ENCODE data around the gene NPR2. TPM values are rescaled to one million over a fixed set of nuclear protein-coding genes. Genes with fewer than 3 reads are reported as not detected.

The NPR2 gene
- total RNA-seq, 2 experiments from 2014 or later, result 4.7 to 9.8 TPM

DNA sequence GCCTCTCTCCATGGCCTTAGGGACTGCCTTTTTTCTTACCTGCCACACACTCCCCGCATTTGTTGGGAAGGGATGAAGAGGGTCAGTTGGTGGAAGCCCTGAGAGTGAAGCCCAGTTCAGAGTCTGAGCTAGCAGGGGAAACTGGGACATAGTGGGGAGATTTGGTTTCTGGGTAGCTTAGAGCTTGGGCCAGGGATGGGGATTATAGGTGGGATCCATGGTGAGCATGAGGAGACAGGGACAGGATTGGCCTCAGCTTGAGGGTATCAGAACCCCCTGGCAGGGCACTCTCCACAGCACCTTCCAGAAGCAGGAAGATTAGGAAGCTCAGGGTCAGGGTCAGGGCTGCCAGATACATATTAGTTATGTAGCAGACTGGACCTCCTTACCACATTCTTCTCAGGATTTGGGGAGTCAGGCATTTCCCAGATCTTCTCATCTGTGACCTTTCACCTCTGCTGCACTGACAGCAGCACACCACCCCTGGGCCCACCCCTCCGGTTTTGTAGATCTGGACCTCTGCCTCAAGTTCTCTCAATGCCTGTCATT, 61.0 kb downstream of the NPR2 start:
- Histone ChIP-seq H3K27ac (ENCODE audit: low read depth, low read length, poor library complexity, severe bottlenecking) (no peak overlapping the region), H3K4me3 (ENCODE audit: low read depth, low read length, poor library complexity, severe bottlenecking) (no peak overlapping the region), H3K79me2 (ENCODE audit: insufficient read depth, low read depth, low read length) (no peaks in the 10 kb centered on the region), H3K9me2 (ENCODE audit: insufficient read depth, low read length) (no peaks in the 10 kb centered on the region), H3K9me3 (ENCODE audit: low read length) (no peaks in the 10 kb centered on the region), H2AFZ (ENCODE audit: low read length) (no peak overlapping the region), H3K4me2 (ENCODE audit: low read length) (no peak overlapping the region), H3K36me3 (ENCODE audit: insufficient read depth, low read length) (no peaks in the 10 kb centered on the region), H3K4me1 (ENCODE audit: insufficient read depth, low read length, poor library complexity, severe bottlenecking) (peaks cover 12% of the 10 kb centered on the region), H4K20me1 (ENCODE audit: insufficient read depth, low read length) (no peaks in the 10 kb centered on the region)
- DNase-seq (ENCODE audit: low spot score), result no peak
- no TSS peak for BruUV-seq (replicated peaks)
- TF ChIP-seq, protein P1, sequence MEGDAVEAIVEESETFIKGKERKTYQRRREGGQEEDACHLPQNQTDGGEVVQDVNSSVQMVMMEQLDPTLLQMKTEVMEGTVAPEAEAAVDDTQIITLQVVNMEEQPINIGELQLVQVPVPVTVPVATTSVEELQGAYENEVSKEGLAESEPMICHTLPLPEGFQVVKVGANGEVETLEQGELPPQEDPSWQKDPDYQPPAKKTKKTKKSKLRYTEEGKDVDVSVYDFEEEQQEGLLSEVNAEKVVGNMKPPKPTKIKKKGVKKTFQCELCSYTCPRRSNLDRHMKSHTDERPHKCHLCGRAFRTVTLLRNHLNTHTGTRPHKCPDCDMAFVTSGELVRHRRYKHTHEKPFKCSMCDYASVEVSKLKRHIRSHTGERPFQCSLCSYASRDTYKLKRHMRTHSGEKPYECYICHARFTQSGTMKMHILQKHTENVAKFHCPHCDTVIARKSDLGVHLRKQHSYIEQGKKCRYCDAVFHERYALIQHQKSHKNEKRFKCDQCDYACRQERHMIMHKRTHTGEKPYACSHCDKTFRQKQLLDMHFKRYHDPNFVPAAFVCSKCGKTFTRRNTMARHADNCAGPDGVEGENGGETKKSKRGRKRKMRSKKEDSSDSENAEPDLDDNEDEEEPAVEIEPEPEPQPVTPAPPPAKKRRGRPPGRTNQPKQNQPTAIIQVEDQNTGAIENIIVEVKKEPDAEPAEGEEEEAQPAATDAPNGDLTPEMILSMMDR (conservative IDR thresholded peaks at IDR 0.05; ENCODE audit: low read length), result no peak
- TF ChIP-seq EZH2phosphoT487 (IDR thresholded peaks at IDR 0.05; ENCODE audit: borderline replicate concordance, low read depth, low read length), result no peak
- ChIA-PET CTCF (ENCODE audit: unreplicated experiment) (no interaction called here), POLR2A (interaction anchor here (0.6 kb wide), 1 partner anchor 26 kb away, joined by 3 read pairs; no protein-coding TSS in a partner anchor)
- intact Hi-C loops (cut with micrococcal nuclease; ENCODE audit: unreplicated experiment), result no loop called here

GRCh38 chr9:35852876-35853865, 61.8 kb downstream of the NPR2 start:
- intact Hi-C loops (cut with micrococcal nuclease; ENCODE audit: unreplicated experiment), result no loop called here
- POLR2A ChIA-PET, result interaction anchor here (0.6 kb wide), 1 partner anchor 25 kb away, joined by 3 read pairs; no protein-coding TSS in a partner anchor

More at GRCh38 chr9:35852876-35853865, 61.8 kb downstream of the NPR2 start:
- no peaks in the 10 kb centered on the region for H4K20me1 ChIP-seq (ENCODE audit: insufficient read depth, low read length)
- H3K9me2 ChIP-seq (ENCODE audit: insufficient read depth, low read length), result no peaks in the 10 kb centered on the region
- no peak for TF ChIP-seq EZH2phosphoT487 (IDR thresholded peaks at IDR 0.05; ENCODE audit: borderline replicate concordance, low read depth, low read length)
- TF ChIP-seq, protein P1 (conservative IDR thresholded peaks at IDR 0.05; ENCODE audit: low read length), result no peak
- DNase-seq (ENCODE audit: low spot score), result no peak
- no TSS peak for BruUV-seq (replicated peaks)
- H2AFZ ChIP-seq (ENCODE audit: low read length), result no peak overlapping the region
- no peak overlapping the region for H3K4me3 ChIP-seq (ENCODE audit: low read depth, low read length, poor library complexity, severe bottlenecking)
- no peak overlapping the region for H3K27ac ChIP-seq (ENCODE audit: low read depth, low read length, poor library complexity, severe bottlenecking)
- H3K79me2 ChIP-seq (ENCODE audit: insufficient read depth, low read depth, low read length), result no peaks in the 10 kb centered on the region
- peaks cover 3% of the 10 kb centered on the region for H3K4me1 ChIP-seq (ENCODE audit: insufficient read depth, low read length, poor library complexity, severe bottlenecking)
- no peak overlapping the region for H3K4me2 ChIP-seq (ENCODE audit: low read length)
- no peaks in the 10 kb centered on the region for H3K36me3 ChIP-seq (ENCODE audit: insufficient read depth, low read length)
- H3K9me3 ChIP-seq (ENCODE audit: low read length), result no peaks in the 10 kb centered on the region
- CTCF ChIA-PET (ENCODE audit: unreplicated experiment), result no interaction called here
